IMR-90 (cell line): ENCODE data around the gene SLC39A11.

ENCODE experiments used
- POLR2A ChIP-seq: IDR thresholded peaks from 2 replicates; pipeline ENCODE4 v1.6.1; 2012; ENCODE audit warnings: mild to moderate bottlenecking, low read depth, low read length
- RAD21 ChIP-seq: IDR thresholded peaks from 2 replicates; pipeline ENCODE4 v1.6.1; 2012; ENCODE audit warnings: low read length, improper control_type of control experiment
- TF ChIP-seq, protein P1 (sequence below): fragments of 150-350 bp; IDR thresholded peaks from 2 replicates; pipeline ENCODE4 v1.6.1; 2017; ENCODE audit warnings: mild to moderate bottlenecking, antibody characterized with exemption, low read length, low read depth
- TF ChIP-seq, protein P2 (sequence below): conservative IDR thresholded peaks from 2 replicates; pipeline ENCODE4 v1.5.1; 2012; ENCODE audit warnings: mild to moderate bottlenecking, low read depth, low read length, improper control_type of control experiment

DNA sequence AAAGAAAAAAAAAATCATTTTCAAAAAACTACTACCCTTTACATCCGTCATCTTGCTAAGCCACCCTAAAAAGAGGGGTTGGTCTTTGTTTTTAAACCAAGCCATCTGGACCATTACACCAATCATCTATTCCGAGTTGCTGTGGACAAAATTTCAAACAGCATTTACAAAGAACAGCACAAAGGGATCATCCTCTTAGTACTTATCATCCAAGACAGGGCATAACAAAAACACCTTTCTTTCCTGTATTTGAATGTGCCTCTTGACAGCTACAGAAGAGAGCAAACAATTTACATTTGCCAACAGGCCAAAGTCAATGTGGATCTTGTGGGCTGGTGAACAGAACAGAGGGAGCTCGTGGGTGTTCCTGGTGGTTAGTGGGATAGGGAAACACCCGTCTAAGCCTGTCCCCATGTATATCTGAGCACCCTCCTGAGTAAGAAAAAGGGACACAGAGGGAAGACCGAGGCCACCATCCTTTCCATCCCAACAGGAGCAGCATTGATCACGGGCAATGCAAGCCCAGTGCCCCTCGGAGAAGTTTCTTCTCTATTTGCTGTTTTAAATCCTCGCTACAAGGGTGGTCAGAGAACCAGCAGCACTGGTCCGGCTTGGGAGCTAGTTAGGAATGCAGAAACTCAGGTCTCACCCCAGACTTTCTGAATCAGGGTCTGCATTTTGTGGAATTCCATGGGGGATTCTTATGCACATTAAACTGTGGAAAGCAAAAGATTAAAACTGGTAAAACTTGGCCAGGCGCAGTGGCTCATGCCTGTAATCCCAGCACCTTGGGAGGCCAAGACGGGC, 1.9 kb downstream of the SLC39A11 start:
- TF ChIP-seq POLR2A (no peak), RAD21 (no peak)
- TF ChIP-seq, protein P1, sequence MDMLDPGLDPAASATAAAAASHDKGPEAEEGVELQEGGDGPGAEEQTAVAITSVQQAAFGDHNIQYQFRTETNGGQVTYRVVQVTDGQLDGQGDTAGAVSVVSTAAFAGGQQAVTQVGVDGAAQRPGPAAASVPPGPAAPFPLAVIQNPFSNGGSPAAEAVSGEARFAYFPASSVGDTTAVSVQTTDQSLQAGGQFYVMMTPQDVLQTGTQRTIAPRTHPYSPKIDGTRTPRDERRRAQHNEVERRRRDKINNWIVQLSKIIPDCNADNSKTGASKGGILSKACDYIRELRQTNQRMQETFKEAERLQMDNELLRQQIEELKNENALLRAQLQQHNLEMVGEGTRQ = no peak
- TF ChIP-seq, protein P2, sequence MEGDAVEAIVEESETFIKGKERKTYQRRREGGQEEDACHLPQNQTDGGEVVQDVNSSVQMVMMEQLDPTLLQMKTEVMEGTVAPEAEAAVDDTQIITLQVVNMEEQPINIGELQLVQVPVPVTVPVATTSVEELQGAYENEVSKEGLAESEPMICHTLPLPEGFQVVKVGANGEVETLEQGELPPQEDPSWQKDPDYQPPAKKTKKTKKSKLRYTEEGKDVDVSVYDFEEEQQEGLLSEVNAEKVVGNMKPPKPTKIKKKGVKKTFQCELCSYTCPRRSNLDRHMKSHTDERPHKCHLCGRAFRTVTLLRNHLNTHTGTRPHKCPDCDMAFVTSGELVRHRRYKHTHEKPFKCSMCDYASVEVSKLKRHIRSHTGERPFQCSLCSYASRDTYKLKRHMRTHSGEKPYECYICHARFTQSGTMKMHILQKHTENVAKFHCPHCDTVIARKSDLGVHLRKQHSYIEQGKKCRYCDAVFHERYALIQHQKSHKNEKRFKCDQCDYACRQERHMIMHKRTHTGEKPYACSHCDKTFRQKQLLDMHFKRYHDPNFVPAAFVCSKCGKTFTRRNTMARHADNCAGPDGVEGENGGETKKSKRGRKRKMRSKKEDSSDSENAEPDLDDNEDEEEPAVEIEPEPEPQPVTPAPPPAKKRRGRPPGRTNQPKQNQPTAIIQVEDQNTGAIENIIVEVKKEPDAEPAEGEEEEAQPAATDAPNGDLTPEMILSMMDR = no peak
